Measurements from ENCODE around the gene PPP1R16B.
A peak's percentile ranks its signal among the peaks of the same experiment; 100 is the strongest.

PPP1R16B gene

DNA sequence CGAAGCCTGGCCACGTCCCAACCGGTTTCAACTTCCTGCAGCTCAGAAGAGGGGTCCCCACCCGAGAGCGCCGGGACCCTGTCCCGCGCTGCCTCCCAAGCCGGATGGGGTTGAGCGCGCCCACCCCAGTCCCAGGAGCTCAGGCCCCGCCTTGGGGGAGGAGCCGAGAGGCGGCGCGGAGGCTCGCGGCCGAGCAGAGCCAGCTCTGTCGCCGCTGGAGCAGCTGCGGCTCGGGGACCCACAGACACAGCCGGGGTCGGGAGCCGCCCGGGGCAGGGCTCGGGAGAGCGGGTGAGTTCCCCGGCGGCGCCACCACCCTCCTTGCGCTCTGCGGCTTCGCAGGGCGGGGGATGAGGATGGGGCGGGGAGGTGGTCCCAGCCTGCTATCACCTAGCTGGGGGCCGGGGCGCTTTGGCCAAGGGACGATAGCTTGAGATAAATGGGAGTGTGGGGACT lies at the start of gene PPP1R16B:
Gene PPP1R16B, plus strand, starts transcription at position 196 of the 456 bp plus-strand sequence. CDS start 30,229 bp downstream, outside the sequence.
- no peak for DNase-seq

DNA sequence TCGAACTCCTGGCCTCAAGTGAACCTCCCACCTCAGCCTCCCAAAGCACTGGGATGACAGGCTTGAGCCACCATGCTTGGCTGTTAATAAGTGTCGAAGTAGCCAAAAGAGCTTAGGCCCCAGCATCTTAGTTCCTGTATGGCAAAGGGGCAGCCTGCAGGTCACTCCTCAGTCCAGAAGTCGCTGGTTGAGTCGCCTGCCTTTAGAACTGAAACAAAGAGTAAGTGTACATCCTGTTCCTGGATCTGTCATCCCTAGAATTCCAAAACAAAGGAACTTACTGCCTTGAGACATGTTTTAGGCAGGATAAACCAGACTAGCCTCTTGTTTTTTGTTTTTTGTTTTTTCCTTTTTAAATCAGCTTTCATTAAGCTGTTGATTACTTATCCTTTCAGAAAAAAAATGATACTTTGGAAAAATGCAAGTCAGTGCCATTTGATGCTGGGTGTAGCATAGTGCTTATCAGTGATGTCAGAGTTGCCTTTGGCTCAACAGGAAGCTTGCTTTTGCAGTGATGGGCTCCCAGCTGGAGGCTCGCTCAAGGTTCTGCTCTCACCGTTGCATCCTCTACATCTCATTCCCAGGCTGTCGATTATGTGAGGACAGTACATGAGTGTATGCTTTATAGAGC lies 48.2 kb upstream of the PPP1R16B start:
- no peak for DNase-seq

DNA sequence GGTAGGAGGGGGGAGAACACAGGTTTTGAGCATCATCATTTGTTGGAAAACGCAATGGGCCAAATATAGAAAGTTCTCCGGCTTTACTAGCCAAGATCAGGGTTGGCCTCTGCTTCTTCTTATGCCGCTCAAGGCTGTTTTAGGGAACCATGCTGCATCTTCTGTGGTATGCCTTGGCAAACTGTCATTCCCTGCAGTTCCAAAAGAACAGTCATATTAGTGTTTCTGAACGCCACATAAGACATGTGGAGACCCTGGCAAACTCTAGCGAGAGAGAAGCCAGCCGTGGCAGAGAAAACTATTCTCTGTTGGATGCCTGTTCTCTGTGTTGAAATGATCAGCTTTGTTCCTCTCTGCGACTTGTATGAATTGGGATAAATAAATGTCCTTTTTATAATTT lies 46.4 kb upstream of the PPP1R16B start:
- no peak for DNase-seq

DNA sequence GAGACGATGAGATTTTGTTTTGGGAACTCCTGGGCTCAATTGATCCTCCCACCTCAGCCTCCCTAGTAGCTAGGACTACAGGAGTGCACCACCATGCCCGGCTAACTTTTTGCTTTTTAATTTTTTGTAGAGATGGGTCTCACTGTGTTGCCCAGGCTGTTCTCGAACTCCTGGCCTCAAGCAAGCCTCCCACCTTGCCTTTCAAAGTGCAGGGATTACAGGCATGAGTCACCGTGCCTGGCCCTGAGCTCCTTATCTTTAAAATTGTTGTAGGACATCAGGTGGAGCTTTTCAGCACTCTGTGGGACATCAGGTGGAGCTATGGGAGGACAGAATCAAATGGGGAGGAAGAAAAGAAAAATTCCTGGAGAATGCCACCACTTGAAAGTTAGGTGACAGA lies 44.5 kb upstream of the PPP1R16B start:
- no peak for DNase-seq

DNA sequence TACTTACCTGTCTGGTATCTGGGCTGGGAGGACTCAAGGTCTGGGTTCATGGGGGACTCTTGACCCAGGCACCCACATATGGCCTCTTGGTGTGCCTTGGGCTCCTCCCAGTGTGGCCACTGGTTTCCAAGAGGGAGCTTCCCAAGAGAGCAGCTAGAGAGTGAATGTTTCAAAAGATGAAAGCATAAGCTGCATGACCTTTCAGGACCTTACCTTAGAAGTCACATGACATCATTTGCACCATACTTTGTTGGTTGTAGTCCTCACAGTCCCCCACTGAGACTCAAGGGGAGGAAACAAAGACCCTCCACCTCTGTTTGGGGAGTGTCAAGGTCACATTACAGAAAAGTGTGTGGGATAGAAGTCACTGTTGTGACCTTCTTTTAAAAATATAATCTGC lies 43.3 kb upstream of the PPP1R16B start:
- no peak for DNase-seq

DNA sequence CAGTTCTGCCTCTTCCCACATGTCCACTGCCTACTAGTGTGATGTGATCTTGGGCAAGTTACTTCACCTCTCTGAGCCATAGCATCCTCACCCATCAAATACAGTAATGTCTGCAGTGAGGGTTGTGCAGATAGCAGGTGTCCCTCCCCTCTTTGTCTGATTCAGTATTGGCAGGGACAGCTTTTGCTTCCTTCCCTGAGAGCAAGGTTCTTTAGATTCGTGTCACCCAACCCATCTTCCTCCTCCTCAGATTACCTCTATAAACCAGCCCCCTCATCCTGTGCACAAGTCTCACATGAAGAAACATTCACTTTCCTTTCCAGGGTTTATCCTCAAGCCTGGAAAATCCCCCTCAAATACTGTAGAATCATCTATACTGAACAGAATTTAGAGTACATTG lies 41.9 kb upstream of the PPP1R16B start:
- no peak for DNase-seq

DNA sequence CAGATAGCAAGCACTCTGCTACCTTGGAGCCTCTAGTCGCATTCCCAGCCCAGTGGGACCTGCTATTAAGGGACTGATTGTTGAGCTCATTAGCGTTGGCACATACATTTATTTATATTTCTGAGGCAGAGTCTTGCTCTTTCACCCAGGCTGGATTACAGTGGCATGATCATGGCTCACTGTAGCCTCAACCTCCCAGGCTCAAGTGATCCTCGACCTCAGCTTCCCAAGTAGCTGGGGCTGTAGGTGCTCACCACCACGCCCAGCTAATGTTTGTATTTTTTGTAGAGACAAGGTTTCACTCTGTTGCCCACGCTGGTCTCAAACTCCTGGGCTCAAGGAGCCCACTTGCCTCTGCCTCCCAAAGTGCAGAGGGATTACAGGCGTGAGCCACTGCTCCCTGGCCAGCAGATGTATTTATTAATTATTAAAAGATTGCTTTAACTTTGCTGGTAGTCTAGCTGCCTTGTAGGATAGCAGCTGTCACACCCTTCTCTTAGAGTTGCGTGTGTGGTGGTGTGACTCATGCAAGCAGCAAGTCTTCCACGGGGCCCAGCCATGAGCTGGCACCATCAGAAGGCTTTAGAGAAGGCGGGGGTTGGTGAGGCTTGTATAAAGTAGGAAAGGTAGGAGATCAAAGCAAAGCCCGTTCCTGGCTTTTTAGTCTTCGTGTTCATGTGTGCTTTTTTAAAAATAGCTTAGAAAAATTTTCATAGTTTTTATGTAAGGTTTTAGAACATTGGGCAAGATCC lies 40.8 kb upstream of the PPP1R16B start:
- DNase-seq: no peak

DNA sequence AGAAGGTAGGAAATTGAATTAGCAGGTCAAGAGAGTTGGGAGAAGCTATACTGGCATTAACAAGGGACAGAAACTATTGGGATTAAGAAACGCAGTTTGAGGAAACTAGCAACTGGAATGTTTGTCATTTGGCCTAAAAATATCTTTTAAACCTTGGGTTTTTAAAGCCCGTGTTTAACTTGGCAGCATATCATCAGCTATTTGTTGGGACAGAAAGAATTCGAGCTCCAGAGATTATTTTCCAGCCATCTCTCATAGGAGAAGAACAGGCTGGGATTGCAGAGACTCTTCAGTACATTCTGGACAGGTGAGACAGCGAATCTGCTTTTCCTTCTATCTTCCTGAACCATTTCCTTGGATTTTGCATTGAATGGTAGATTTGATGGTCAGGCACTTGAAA lies 39.4 kb upstream of the PPP1R16B start:
- no peak for DNase-seq

DNA sequence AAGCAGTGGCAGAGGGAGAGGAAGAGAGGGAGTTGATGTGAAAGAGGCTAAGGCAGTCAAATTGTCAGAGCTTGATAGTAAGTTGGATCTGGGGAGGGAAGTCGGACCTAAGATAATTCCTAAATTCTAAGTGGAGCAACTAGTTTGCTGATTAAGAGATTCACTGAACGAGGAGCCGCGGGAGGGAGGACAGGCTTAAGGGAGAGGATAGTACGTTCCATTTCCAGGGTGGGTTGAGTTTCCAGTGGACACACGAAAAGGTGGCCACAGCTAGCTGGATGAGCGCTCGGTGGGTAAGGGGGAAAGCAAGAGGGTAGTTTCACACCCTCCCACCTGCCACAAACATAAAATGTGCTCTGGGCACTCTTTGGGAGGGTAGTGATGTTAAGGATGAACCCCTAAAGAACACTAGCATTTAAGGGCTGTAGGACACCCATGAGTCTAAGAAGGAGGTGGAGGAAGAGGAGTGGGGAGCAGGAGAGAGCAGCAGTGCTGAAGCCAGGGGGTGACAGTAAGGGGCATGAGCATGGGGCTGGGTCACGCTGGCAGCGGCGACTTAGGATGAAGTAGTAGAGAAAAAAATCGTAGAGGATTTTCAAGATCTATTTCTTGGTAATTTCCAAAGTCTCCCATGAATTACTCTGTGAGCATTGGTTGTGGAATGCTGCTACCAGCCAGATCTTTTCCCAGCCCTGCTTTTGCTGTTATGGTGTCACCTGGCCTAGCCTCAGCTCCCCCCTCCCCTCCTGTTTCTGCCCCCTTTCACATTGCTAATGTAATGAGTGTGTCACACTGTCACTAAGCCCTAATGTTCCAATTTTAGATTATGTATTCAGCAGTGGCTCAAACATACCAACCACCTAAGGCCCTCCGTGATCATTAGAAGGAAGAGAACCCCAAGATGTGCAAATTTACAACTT lies 35.9 kb upstream of the PPP1R16B start:
- DNase-seq: no peak

DNA sequence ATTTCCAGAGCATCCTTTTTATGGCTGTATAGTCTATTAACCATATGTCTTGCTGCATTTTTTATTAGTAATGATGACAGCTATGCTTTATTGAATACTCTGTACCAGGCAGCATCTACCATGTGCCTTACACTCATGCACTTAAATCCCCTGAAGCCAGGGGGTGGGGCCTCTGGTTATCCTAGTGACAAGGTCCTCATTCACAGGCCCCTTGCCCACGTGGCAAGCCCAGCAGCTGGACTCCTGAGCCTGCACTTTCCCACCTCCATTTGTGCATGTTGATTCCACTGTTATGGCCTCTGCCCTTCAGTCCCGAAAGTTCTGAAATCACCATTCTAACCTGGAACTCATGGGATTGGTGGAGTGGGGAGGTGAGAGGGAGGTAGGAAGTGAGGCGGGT lies 35.0 kb upstream of the PPP1R16B start:
- DNase-seq: no peak

DNA sequence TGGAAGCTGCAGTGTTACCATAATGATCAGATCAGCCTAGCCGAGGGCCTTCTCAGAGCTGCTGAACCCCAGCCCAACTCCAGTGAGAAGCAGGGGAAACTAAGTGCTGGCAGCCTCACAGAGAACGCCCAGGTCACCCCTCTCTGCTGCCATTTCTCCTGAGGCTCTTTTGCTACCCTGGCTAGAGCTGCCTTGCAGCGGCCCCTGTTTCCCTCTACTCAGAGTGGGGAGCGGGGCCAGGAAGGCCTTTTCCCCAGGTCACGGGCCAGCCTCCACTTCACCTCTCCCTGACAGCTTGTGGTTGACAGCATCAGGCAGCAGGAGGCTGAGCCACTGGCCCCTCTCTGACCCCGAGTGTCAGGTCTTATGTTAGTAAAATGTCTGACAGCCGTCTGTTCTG lies 34.5 kb upstream of the PPP1R16B start:
- no peak for DNase-seq

DNA sequence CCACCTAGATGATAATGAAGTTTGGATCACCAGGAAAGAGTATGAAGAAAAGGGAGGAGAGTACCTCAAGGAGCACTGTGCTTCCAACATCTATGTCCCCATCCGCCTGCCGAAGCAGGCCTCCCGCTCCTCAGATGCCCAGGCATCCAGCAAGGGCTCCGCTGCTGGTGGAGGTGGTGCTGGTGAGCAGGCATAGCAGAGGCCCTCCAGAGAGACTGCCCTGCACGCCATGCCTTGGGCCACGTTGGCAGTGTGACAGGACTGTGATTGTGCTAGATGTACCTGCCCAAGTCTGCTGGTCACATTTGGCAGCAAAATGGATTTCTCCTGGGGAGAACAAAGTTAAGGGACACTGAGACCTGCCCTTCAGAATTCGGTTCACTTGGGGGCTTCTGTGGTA lies 33.9 kb upstream of the PPP1R16B start:
- DNase-seq: no peak

DNA sequence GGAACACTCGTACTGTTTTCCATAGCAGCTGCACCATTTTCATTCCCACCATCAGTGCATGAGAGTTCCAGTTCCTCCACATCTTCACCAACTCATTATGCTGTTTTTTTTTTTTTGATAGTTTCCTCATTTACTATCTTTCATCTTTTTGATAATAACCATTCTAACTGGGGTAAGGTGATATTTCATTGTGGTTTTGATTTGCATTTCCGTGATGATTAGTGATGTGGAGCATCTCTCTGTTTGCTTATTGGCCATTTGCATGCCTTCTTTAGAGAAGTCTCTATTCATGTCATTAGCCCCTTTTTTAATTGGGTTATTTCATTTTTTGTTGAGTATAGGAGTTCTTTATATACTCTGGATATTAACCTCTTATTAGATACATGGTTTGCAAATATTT lies 31.3 kb upstream of the PPP1R16B start:
- no peak for DNase-seq

DNA sequence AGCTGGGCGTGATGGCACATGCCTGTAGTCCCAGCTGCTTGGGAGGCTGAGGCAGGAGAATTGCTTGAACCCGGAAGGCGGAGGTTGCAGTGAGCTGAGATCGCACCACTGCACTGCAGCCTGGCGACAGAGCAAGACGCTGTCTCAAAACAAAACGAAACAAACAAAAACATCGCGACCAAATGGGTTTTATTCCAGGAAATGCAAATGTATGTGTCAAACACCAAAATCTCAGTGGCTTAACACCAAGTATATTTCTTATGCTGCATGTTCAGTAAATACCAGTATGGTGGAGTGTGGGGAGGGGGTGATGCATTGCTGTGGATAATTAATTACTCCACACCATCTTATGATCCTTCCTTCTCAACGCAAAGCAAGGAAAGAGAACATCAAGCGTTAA lies 29.1 kb upstream of the PPP1R16B start:
- no peak for DNase-seq

DNA sequence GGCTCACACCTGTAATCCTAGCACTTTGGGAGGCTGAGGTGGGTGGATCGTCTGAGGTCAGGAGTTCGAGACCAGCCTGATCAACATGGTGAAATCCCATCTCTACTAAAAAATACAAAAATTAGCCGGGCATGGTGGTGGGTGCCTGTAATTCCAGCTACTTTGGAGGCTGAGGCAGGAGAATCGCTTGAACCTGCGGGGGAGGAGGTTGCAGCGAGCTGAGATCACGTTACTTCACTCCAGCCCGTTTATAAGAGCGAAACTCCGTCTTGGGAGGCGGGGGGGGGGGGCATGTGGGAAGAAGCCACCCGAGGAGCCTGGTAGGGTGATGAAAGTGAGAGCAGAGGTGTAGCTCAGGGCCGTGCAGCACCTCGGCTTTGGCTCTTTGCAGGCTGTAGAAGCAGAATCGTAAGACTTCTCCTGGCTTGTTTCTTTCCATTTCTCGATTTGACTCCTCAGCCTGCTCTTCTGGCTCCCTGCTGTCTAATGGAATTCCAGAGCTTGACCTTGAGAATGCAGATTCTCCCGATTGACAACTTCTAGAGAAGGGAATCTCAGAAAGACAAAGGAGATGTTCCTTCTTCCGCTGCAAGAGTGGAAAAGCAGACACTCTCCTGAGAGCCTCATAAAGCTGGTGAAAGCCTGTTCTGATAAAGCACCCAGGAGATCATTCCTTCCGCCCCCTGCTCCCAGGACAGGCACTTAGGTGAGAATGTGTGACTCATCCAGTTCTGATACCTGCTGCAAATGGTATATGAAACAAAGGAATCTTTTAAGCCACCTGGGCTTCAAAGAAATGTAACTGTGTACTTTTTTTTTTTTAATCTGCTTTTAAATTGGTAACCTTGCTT lies 26.0 kb upstream of the PPP1R16B start:
- no peak for DNase-seq

DNA sequence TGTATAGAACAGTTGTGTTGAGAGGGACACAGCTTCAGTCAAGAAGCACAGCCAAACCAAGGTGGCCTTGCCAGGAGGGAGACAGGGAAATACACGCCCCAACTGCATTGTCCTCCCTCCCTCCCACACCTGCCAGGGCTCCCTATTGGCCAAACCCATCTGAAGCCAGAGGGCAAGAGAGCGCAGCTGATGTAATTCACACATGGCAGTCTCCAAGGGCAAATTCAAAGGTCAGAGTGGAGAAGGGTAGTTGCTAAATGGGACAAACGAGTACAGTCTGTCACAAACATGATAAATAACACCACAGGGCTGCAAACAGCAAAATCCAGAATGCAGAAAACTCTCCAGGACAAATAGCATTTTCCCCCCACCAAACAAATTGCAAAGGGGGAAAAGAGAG lies 23.2 kb upstream of the PPP1R16B start:
- no peak for DNase-seq

DNA sequence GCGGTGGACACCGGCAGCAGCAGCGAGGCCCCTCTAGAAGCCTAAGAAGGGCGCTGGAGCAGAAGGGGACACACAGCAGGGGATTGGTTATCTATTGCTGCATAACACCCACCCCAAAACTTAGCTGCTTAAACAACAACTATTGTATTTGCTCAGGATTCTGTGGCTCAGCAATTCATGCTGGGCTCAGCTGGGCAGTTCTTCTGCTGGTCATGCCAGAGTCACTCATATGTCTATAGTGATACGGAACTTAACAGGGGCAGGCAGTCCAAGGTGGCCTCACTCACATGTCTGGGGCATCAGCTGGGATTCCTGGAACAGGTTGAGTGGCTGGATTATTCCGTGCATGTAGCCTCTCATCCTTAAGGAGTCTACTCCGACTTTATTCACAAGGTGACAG lies 17.6 kb upstream of the PPP1R16B start:
- DNase-seq: no peak

DNA sequence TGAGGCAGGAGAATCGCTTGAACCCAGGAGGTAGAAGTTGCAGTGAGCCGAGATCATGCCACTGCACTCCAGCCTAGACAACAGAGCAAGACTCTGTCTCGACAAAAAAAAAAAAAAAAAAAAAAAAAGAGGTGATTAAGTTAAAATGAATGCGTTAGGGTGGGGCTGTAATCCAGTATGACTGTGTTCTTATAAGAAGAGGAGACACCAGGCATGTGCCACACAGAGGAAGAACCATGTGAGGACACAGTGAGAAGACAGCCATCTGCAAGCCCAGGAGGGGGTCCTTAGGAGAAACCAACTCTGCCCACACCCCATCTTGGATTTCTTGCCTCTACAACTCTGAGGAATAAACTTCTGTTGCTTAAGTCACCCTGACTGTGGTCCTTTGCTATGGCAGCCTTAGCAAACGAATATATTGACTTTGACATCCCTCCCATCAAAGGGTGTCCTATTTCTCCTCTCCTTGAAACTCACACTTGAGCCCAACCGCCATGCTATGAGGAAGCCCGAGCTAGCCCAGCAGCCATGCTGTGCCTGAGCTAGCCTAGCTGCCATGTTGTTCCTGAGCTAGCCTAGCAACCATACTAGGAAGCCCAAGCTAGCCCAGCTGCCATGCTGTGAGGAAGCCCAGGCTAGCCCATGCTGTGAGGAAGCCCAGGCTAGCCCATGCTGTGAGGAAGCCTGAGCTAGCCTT lies 15.8 kb upstream of the PPP1R16B start:
- no peak for DNase-seq

DNA sequence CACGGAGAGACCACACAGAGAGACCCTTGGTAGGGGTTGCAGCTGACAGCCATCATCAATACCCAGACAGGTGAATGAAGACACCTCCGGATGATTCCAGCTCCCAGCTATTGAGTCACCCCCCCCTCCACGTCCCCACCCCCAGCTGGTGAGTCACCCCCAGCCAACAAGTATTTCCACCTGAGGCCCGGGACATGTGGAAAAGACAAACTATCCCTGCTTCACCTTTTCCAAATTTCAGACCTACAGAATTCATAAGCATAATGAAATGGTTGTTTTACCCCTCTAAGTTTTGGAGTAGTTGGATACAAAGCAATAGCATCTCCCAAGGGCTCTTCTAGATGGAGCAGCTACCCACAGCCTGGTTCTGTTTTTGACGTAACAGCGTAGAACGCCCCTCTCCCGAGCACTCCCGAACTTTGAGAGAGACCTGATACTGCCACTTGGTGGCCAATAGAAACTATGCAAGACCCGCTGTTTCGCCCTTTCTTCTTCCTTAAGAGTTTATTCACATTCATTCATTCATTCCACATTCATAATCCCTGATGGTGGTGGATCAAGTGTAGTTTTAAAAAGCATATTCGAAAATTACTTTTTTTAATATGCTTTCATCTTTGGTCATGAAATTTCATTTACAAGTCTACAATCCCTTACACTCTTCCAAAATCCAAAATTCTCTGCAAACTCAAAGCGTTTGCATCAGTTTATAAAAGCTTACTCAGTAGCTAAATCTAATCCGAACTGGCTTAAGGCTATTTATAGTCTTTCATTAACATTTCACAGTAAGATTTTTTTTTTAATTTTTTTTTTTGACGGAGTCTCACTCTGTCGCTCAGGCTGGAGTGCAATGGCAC lies 15.1 kb upstream of the PPP1R16B start:
- DNase-seq: peak; percentile 7

DNA sequence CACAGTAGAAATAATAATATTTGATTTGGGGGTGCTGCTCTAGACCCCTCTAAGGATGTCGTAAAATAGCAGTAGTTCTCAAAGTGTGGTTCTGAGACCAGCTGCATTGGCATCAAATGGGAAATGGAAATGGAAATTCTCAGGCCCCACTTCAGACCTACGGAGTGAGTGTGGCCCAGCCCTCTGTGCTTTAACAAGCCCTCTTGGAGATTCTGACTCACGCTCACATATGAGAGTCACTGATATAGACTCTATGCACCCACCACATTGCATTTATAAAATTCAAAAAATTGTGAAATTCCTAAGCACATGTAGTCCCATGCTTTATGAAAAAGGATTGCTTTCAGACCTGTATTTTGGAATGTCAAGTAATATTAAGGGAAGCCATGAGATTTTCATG lies 14.2 kb upstream of the PPP1R16B start:
- DNase-seq: no peak

DNA sequence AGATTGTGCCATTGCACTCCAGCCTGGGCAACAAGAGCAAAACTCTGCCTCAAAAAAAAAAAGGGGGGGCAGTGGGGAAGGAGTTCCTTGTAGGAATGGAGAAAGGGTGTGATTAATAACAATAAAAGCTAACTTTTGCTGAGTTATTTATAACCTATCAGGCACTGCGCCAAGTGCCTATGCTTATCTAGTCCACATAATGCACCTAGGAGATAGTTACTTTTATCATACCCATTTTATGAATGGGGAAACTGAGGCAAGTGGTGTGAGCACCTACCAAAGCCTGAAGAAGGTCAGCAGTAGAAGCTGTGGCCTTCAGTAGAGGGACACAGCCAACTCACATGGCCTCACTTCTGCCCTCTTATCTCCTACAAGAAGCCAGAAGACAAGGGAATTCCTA lies 13.6 kb upstream of the PPP1R16B start:
- DNase-seq: no peak

Data from NCI-H2081 treated with DMSO at 0.1 percent for 48 hours (cell line).